ENCODE data around the gene NFIB. TPM values are rescaled to one million over a fixed set of nuclear protein-coding genes. Genes with fewer than 3 reads are reported as not detected.

The NFIB gene
- total RNA-seq, 1 experiment from 2014 or later: 35.1 TPM

DNA sequence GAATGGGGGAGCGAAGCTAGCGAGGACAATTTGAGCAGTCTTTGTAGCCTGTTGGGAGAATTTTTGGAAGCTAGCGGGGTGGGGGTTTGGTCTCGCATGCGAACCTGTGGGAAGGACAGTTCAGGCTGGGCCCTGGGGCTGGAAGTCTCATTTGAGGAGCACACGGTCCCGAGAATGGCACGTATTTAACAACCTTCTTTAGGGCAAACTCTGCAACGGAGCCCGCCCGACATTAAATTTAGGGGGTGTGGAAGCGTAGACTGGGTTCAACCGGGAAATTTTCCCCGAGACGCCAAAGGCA, 35.2 kb upstream of the NFIB start:
- no peak overlapping the region for H3K4me3 ChIP-seq
- intact Hi-C loops (cut with micrococcal nuclease; ENCODE audit: unreplicated experiment): no loop called here
- H3K4me1 ChIP-seq (replicated peaks; ENCODE audit: insufficient read depth): no peaks in the 10 kb centered on the region
- no peaks in the 10 kb centered on the region for H3K9me3 ChIP-seq (ENCODE audit: insufficient read depth, low read depth)
- H3K27ac ChIP-seq: no peak overlapping the region
- ChIA-PET CTCF (no interaction called here), POLR2A (ENCODE audit: unreplicated experiment) (no interaction called here)
- no peak for DNase-seq
- no peak overlapping the region for H3K4me2 ChIP-seq
- no peaks in the 10 kb centered on the region for H3K36me3 ChIP-seq (ENCODE audit: low read depth)
- TF ChIP-seq EZH2 (IDR thresholded peaks at IDR 0.05; ENCODE audit: low read depth): no peak
- TF ChIP-seq, protein P1, sequence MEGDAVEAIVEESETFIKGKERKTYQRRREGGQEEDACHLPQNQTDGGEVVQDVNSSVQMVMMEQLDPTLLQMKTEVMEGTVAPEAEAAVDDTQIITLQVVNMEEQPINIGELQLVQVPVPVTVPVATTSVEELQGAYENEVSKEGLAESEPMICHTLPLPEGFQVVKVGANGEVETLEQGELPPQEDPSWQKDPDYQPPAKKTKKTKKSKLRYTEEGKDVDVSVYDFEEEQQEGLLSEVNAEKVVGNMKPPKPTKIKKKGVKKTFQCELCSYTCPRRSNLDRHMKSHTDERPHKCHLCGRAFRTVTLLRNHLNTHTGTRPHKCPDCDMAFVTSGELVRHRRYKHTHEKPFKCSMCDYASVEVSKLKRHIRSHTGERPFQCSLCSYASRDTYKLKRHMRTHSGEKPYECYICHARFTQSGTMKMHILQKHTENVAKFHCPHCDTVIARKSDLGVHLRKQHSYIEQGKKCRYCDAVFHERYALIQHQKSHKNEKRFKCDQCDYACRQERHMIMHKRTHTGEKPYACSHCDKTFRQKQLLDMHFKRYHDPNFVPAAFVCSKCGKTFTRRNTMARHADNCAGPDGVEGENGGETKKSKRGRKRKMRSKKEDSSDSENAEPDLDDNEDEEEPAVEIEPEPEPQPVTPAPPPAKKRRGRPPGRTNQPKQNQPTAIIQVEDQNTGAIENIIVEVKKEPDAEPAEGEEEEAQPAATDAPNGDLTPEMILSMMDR (conservative IDR thresholded peaks at IDR 0.05): no peak
- H3K9me2 ChIP-seq (ENCODE audit: insufficient read depth): no peaks in the 10 kb centered on the region
- H3K27me3 ChIP-seq (ENCODE audit: insufficient read depth, low read depth): no peaks in the 10 kb centered on the region
- no peak overlapping the region for H2AFZ ChIP-seq
- H3F3A ChIP-seq (ENCODE audit: insufficient read depth, low read depth): no peaks in the 10 kb centered on the region
- H4K20me1 ChIP-seq (ENCODE audit: insufficient read depth): no peaks in the 10 kb centered on the region
- BruUV-seq (replicated peaks): no TSS peak
- no peaks in the 10 kb centered on the region for H3K79me2 ChIP-seq (ENCODE audit: low read depth)

DNA sequence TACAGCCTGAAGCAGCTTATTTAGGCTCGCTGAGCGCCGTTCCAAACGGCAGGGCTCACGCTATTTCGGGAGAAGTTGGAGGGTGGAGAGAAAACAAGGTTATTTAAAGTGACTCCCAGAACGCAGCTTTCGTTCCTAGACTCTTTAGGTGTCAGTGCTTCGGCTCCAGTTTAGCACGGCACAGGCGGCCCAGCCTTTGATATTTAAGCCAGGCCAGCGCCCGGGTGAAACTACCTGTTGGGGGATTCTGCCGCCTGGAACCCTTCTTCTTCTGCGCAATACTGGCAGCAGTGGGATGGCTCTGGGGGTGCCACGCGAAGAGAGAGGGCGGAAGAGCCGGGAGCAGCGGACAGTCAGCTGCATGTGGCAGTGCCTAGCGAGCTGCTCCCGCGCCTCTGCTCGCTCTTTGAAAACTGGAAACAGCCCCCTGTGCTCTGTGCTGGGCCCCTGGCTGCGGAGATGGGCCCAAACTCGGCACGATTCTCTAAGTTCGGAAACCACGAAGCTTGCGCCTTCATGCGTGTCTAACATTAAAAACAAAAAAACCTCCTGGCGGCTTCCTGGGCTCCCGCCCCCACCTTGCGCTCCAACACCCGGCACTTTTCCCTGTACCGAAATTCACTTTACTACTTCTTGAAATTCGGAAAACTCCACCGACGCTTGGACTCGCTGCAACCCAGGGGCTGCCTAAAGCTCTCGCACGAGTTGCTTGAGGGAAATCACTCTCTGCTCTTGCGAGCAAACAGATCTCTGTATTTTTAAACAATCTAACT, 34.6 kb upstream of the NFIB start:
- Histone ChIP-seq H3K4me3 (peak overlapping the region; percentile 49; the same call in 1 of the 2 replicates), H3K4me2 (peak overlapping the region; percentile 76), H3K9me3 (ENCODE audit: insufficient read depth, low read depth) (no peaks in the 10 kb centered on the region), H3K36me3 (ENCODE audit: low read depth) (no peaks in the 10 kb centered on the region), H4K20me1 (ENCODE audit: insufficient read depth) (no peaks in the 10 kb centered on the region), H3F3A (ENCODE audit: insufficient read depth, low read depth) (no peaks in the 10 kb centered on the region), H3K9me2 (ENCODE audit: insufficient read depth) (no peaks in the 10 kb centered on the region), H3K27ac (no peak overlapping the region), H2AFZ (peak overlapping the region; percentile 80; the same call in 1 of the 2 replicates), H3K79me2 (ENCODE audit: low read depth) (no peaks in the 10 kb centered on the region), H3K4me1 (replicated peaks; ENCODE audit: insufficient read depth) (no peaks in the 10 kb centered on the region), H3K27me3 (ENCODE audit: insufficient read depth, low read depth) (no peaks in the 10 kb centered on the region)
- DNase-seq: no peak
- BruUV-seq (replicated peaks): no TSS peak
- intact Hi-C loops (cut with micrococcal nuclease; ENCODE audit: unreplicated experiment): no loop called here
- ChIA-PET CTCF (no interaction called here), POLR2A (ENCODE audit: unreplicated experiment) (no interaction called here)
- TF ChIP-seq, protein P1 (conservative IDR thresholded peaks at IDR 0.05): no peak
- TF ChIP-seq EZH2 (IDR thresholded peaks at IDR 0.05; ENCODE audit: low read depth): no peak

DNA sequence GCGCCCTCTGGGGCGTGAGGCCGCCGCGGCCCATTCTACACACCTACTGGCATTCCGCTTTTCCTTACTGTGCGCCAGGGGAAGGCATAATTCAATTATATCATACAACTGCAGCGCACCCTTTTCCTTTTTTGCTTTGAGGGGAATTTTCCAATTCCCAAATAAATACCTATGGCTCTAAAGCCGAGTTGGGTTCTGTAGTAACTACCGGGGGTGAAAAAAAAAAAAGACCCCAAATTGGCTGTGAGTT, 34.1 kb upstream of the NFIB start:
- no peak overlapping the region for H3K27ac ChIP-seq
- H3F3A ChIP-seq (ENCODE audit: insufficient read depth, low read depth): no peaks in the 10 kb centered on the region
- no peaks in the 10 kb centered on the region for H3K4me1 ChIP-seq (replicated peaks; ENCODE audit: insufficient read depth)
- peak overlapping the region; percentile 49; the same call in 1 of the 2 replicates for H3K4me3 ChIP-seq
- TF ChIP-seq EZH2 (IDR thresholded peaks at IDR 0.05; ENCODE audit: low read depth): no peak
- TF ChIP-seq, protein P1 (conservative IDR thresholded peaks at IDR 0.05): no peak
- no peaks in the 10 kb centered on the region for H3K36me3 ChIP-seq (ENCODE audit: low read depth)
- H3K9me3 ChIP-seq (ENCODE audit: insufficient read depth, low read depth): no peaks in the 10 kb centered on the region
- H3K27me3 ChIP-seq (ENCODE audit: insufficient read depth, low read depth): no peaks in the 10 kb centered on the region
- ChIA-PET POLR2A (ENCODE audit: unreplicated experiment) (no interaction called here), CTCF (no interaction called here)
- H3K4me2 ChIP-seq: peak overlapping the region; percentile 76
- H4K20me1 ChIP-seq (ENCODE audit: insufficient read depth): no peaks in the 10 kb centered on the region
- intact Hi-C loops (cut with micrococcal nuclease; ENCODE audit: unreplicated experiment): no loop called here
- no TSS peak for BruUV-seq (replicated peaks)
- H2AFZ ChIP-seq: peak overlapping the region; percentile 80; the same call in 1 of the 2 replicates
- no peak for DNase-seq
- no peaks in the 10 kb centered on the region for H3K9me2 ChIP-seq (ENCODE audit: insufficient read depth)
- no peaks in the 10 kb centered on the region for H3K79me2 ChIP-seq (ENCODE audit: low read depth)

All from PC-9 (cell line).